Prostate gland (tissue), 2 donors: Measurements from ENCODE around the gene ROBO2.

Experiments
- CTCF ChIP-seq, 4 experiments: fragments of 200-600 bp in 2 of 4; fragments of 450-650 bp in 2 of 4; sonication (generic) in 2 of 4; IDR thresholded peaks; 1 replicate in 3 of 4; 2 replicates in 1 of 4; pipeline ENCODE4 v1.5.1; 2016 to 2019; ENCODE audit warnings: antibody characterized with exemption in 4 of 4, mild to moderate bottlenecking in 2 of 4, moderate library complexity in 2 of 4
- POLR2A ChIP-seq: fragments of 450-650 bp; IDR thresholded peaks from one replicate; pipeline ENCODE4 v1.6.1; 2016; ENCODE audit warnings: antibody characterized with exemption, mild to moderate bottlenecking
- POLR2AphosphoS5 ChIP-seq: sonication (generic); formaldehyde crosslinking; IDR thresholded peaks from one replicate; pipeline ENCODE4 v1.6.1; 2017; ENCODE audit warnings: antibody characterized with exemption

- no peak for TF ChIP-seq CTCF (IDR thresholded peaks at IDR 0.05)
- no peak for TF ChIP-seq POLR2A
- TF ChIP-seq POLR2AphosphoS5: no peak
Measured at GRCh38 chr3:77586216-77586615, 546.3 kb downstream of the ROBO2 start.
